Measurements from ENCODE around the gene DMD. TPM values are rescaled to one million over a fixed set of nuclear protein-coding genes. Genes with fewer than 3 reads are reported as not detected.

Gene DMD
- total RNA-seq, 1 donor from 2014 or later, result 9.7 TPM

- Mint-ChIP-seq H3K9me3 (no peaks in the 10 kb centered on the region), H3K27me3 (ENCODE audit: low read depth) (no peaks in the 10 kb centered on the region), H3K36me3 (ENCODE audit: low read depth) (no peaks in the 10 kb centered on the region)
Measured at GRCh38 chrX:32618154-32618553, 593.2 kb downstream of the DMD start.

DNA sequence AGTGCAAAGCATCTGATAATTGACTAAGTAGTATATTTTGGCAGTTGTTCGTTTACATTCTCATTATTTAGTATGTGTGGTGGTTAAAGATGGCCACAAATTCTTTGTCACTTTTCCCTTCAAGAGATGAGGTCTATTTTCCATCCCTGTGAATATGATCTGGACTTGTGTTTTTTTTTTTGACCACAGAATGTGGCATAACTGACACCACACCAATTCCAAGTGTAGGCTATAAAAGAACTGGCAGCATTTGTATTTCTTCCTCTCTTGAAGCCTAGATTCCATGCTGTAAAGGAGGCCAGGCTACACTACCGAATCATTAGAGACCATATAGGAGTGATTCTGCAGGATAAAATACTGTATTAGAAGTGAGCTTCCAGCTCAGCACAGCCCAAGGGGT, 596.6 kb downstream of the DMD start:
- Mint-ChIP-seq H3K27me3 (ENCODE audit: low read depth) (no peaks in the 10 kb centered on the region), H3K36me3 (ENCODE audit: low read depth) (no peaks in the 10 kb centered on the region), H3K27ac (ENCODE audit: unreplicated experiment) (no peak overlapping the region), H3K4me3 (no peak overlapping the region), H3K4me1 (no peaks in the 10 kb centered on the region), H3K9me3 (no peaks in the 10 kb centered on the region)
- TF ChIP-seq, protein P1, sequence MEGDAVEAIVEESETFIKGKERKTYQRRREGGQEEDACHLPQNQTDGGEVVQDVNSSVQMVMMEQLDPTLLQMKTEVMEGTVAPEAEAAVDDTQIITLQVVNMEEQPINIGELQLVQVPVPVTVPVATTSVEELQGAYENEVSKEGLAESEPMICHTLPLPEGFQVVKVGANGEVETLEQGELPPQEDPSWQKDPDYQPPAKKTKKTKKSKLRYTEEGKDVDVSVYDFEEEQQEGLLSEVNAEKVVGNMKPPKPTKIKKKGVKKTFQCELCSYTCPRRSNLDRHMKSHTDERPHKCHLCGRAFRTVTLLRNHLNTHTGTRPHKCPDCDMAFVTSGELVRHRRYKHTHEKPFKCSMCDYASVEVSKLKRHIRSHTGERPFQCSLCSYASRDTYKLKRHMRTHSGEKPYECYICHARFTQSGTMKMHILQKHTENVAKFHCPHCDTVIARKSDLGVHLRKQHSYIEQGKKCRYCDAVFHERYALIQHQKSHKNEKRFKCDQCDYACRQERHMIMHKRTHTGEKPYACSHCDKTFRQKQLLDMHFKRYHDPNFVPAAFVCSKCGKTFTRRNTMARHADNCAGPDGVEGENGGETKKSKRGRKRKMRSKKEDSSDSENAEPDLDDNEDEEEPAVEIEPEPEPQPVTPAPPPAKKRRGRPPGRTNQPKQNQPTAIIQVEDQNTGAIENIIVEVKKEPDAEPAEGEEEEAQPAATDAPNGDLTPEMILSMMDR (conservative IDR thresholded peaks at IDR 0.05), result no peak
- no peak for DNase-seq (ENCODE audit: low read depth, low spot score)

More at GRCh38 chrX:32618154-32618553, 593.2 kb downstream of the DMD start:
- TF ChIP-seq, protein P1 (conservative IDR thresholded peaks at IDR 0.05), result no peak
- Mint-ChIP-seq H3K4me3 (no peak overlapping the region), H3K4me1 (no peaks in the 10 kb centered on the region), H3K27ac (ENCODE audit: unreplicated experiment) (no peak overlapping the region)
- DNase-seq (ENCODE audit: low read depth, low spot score), result no peak

DNA sequence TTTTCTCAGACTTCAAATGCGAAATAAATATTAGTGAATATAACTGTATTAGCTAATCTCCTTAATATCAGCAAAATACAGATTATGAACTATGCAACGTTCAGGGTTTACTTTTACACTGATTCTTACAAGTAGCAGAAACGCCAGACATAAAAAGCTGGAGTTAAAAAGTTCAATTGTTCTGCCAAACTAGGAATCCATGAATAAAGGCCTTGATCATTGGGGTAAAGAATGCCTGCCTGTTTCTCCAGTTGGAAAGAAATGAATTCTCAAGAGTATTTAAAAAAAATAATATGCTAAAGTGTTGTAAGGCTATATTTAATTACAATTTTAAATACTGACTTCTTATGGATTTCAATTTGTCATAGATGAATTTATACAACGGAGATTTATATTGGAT, 612.2 kb downstream of the DMD start:
- H3K9me3 Mint-ChIP-seq, result peaks cover 8% of the 10 kb centered on the region
- H3K36me3 Mint-ChIP-seq (ENCODE audit: low read depth), result no peaks in the 10 kb centered on the region
- no peaks in the 10 kb centered on the region for H3K27me3 Mint-ChIP-seq (ENCODE audit: low read depth)
- TF ChIP-seq, protein P1 (conservative IDR thresholded peaks at IDR 0.05), result no peak
- H3K27ac Mint-ChIP-seq (ENCODE audit: unreplicated experiment), result no peak overlapping the region
- H3K4me1 Mint-ChIP-seq, result peaks cover 4% of the 10 kb centered on the region
- H3K4me3 Mint-ChIP-seq, result no peak overlapping the region
- DNase-seq (ENCODE audit: low read depth, low spot score), result no peak

- TF ChIP-seq, protein P1 (conservative IDR thresholded peaks at IDR 0.05), result no peak
- Mint-ChIP-seq H3K27ac (ENCODE audit: unreplicated experiment) (no peak overlapping the region), H3K9me3 (peaks cover 8% of the 10 kb centered on the region), H3K4me3 (no peak overlapping the region), H3K36me3 (ENCODE audit: low read depth) (no peaks in the 10 kb centered on the region), H3K4me1 (peaks cover 4% of the 10 kb centered on the region), H3K27me3 (ENCODE audit: low read depth) (no peaks in the 10 kb centered on the region)
- no peak for DNase-seq (ENCODE audit: low read depth, low spot score)
Measured at GRCh38 chrX:32598707-32599106, 612.6 kb downstream of the DMD start.

DNA sequence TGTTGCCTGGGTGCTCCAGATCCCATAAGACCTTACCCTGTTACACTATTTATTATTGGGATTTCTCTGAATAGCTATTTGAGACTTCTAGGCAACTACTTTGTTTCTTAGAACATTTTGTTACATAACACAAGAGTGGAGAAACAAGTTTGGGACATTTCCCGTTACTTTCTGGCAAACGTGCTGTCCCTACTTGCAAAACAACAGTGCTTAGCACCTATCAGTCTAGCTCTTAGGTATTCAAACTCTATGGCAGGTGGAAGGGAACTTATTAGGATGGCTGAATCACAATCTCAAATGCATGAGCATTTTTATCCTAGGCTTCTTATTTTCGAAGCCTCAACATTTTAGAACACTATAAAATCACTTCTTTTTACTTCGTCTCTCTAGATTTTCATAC, 613.6 kb downstream of the DMD start:
- Mint-ChIP-seq H3K9me3 (peaks cover 8% of the 10 kb centered on the region), H3K27me3 (ENCODE audit: low read depth) (no peaks in the 10 kb centered on the region), H3K27ac (ENCODE audit: unreplicated experiment) (no peak overlapping the region), H3K4me3 (no peak overlapping the region), H3K36me3 (ENCODE audit: low read depth) (no peaks in the 10 kb centered on the region), H3K4me1 (peaks cover 4% of the 10 kb centered on the region)
- TF ChIP-seq, protein P1 (conservative IDR thresholded peaks at IDR 0.05), result no peak
- DNase-seq (ENCODE audit: low read depth, low spot score), result no peak

DNA sequence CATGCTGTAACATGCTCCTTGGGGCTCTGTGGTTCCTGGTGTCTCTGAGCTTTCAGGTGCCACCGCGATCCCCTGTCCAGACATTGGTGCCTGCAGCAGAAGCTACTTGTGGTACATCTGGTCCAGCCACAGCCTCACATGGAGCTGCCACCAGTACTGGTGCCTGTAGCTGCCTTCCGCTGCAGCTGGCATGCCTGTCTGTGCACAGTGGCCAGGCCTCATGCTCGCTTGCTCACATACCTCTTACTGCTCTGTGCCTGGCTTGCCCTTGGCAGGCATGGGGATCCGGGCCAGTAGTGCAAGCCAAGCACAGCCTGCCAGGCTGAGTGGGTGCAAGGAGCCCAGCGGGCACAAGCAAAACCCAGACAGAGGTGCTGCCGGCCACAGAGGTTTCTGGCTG, 618.6 kb downstream of the DMD start:
- DNase-seq (ENCODE audit: low read depth, low spot score), result no peak
- no peak overlapping the region for H3K4me3 Mint-ChIP-seq
- H3K4me1 Mint-ChIP-seq, result no peaks in the 10 kb centered on the region
- H3K9me3 Mint-ChIP-seq, result peaks cover 8% of the 10 kb centered on the region
- H3K36me3 Mint-ChIP-seq (ENCODE audit: low read depth), result no peaks in the 10 kb centered on the region
- TF ChIP-seq, protein P1 (conservative IDR thresholded peaks at IDR 0.05), result no peak
- no peaks in the 10 kb centered on the region for H3K27me3 Mint-ChIP-seq (ENCODE audit: low read depth)
- H3K27ac Mint-ChIP-seq (ENCODE audit: unreplicated experiment), result no peak overlapping the region
